Upper lobe of left lung (tissue), 4 donors: ENCODE measurements around the gene NSMCE4A.

Source experiments
- POLR2AphosphoS5 ChIP-seq, 2 donors: sonication (generic); formaldehyde crosslinking; IDR thresholded peaks; one replicate each; pipeline ENCODE4 v1.5.1; 2017; ENCODE audit warnings: antibody characterized with exemption in 2 of 2
- TF ChIP-seq, protein P1 (sequence below), 6 experiments: fragments of 450-650 bp in 4 of 6; fragments of 200-600 bp in 2 of 6; sonication (generic) in 2 of 6; IDR thresholded peaks; one replicate each; pipeline ENCODE4 v1.5.1; 2016 to 2019; ENCODE audit warnings: antibody characterized with exemption in 6 of 6

DNA sequence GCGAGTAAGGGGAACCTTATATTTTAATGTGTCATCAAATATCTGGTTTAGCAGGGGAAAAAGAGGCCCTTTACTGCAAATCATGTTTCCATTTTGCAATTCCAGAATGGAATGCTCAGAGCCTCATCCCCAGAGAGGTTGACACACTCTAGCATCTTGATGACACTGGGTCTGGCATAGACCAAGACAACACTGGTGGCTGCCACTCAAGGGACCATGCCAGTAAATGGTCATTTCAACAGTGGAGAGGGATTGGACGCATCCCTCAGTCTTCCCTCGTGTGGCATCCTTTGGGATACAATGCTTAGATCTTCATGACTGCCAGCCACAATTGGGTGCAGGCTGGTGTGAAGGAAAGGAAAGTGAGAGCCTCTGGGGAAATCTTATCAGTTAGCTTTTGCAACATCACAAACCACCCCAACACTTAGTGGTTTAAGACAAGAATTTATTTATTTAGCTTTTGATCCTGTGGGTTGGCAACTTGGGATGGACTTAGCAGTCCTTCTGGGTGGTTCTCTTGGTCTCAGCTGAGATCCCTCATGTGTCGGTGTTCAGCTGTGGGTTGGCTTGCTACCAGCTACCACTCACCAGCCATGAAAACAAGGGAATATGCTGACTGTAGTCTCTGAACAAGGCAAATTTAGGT lies 35.5 kb upstream of the NSMCE4A start:
- no peak for TF ChIP-seq POLR2AphosphoS5 (IDR thresholded peaks at IDR 0.05)
- TF ChIP-seq, protein P1, sequence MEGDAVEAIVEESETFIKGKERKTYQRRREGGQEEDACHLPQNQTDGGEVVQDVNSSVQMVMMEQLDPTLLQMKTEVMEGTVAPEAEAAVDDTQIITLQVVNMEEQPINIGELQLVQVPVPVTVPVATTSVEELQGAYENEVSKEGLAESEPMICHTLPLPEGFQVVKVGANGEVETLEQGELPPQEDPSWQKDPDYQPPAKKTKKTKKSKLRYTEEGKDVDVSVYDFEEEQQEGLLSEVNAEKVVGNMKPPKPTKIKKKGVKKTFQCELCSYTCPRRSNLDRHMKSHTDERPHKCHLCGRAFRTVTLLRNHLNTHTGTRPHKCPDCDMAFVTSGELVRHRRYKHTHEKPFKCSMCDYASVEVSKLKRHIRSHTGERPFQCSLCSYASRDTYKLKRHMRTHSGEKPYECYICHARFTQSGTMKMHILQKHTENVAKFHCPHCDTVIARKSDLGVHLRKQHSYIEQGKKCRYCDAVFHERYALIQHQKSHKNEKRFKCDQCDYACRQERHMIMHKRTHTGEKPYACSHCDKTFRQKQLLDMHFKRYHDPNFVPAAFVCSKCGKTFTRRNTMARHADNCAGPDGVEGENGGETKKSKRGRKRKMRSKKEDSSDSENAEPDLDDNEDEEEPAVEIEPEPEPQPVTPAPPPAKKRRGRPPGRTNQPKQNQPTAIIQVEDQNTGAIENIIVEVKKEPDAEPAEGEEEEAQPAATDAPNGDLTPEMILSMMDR (IDR thresholded peaks at IDR 0.05), result no peak
